Epithelial cell of proximal tubule (primary cell): ENCODE measurements around the gene SARM1. TPM values are rescaled to one million over a fixed set of nuclear protein-coding genes. Genes with fewer than 3 reads are reported as not detected.

Experiments
- DNase-seq: peaks from one replicate; pipeline ENCODE4 v3.0.0-alpha.2; 2011; ENCODE audit warnings: low read depth
- H3K4me3 ChIP-seq: 2 replicates; pipeline ENCODE4 v1.5.1; 2011; ENCODE audit warnings: low read depth, mild to moderate bottlenecking, low read length
- CTCF ChIP-seq: conservative IDR thresholded peaks from 2 replicates; pipeline ENCODE4 v1.5.1; 2012; ENCODE audit warnings: low read depth, mild to moderate bottlenecking, low read length
- total RNA-seq: library from RNA; depleted of rRNA; stranded (reverse); fragments of >200 nt; gene quantifications from 2 replicates; pipeline ENCODE4 v1.2.3, GENCODE V29; 2015

The SARM1 gene
- total RNA-seq, 1 donor from 2014 or later: 0.81 TPM

- no peak for TF ChIP-seq CTCF
- no peak overlapping the region for H3K4me3 ChIP-seq
- DNase-seq: no peak
These were observed 7.5 kb upstream of the SARM1 start for GRCh38 chr17:28363776-28364650.

DNA sequence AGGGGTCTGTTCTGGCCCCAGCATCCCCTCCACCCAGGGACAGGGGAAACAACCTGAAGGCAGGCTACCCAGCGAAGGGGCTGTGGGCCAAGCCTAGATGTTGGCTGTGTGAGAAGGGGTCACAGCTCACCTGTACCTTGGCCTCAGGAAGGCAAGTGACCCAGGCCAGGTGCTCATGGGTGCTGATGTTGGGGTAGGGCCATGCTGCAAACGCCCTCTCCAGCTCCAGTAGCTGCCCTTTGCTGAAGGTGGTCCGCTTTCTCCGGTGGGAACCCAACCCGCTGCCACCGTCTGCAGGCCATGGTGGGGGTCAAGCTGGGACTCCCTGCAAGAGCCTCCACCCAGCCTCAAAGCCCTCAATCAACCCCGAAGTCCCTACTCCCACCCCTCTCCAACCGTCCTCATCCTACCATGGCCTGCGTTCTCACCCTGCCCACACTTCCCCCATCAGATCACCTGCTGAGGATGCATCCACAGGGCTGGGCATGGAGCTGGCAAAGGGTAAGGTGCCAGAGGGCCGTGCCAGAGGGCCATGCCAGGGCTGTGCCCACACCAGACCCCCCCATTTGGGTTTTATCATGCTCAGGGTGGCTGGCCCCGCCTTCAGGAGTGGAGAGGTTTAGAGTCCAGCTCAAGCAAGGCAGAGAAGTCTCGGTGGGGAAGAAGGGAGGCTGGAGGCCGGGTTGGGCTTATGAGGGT, 6.7 kb upstream of the SARM1 start, which contains the start of gene SEBOX:
Gene SEBOX, minus strand, starts transcription at position 535 of the 699 bp plus-strand sequence. Its CDS starts 48 bp downstream, at position 487.
- TF ChIP-seq CTCF: no peak
- H3K4me3 ChIP-seq: no peak within 1 kb of the TSS
- DNase-seq: no peak

DNA sequence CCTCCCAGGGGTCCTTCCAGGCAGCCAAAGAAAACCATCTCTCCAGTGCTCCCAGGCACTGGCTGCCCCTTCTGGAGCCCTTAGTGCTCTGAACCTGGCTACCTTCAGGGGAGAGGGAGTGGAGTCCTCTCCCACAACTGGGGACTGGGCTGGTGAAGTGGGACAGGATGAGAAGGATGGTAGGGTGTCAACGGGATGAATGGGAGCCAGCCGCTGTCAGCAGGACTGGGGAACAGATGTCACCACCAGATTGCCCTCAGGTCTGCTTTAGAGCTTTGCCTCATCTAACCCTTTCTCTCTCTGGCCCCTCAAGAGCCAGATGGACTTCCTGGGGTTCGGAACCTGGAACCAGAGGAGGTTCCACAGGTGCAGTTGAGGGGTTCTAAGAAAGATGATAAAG, 6.0 kb upstream of the SARM1 start:
- no peak for DNase-seq
- TF ChIP-seq CTCF: no peak
- H3K4me3 ChIP-seq: no peak overlapping the region

DNA sequence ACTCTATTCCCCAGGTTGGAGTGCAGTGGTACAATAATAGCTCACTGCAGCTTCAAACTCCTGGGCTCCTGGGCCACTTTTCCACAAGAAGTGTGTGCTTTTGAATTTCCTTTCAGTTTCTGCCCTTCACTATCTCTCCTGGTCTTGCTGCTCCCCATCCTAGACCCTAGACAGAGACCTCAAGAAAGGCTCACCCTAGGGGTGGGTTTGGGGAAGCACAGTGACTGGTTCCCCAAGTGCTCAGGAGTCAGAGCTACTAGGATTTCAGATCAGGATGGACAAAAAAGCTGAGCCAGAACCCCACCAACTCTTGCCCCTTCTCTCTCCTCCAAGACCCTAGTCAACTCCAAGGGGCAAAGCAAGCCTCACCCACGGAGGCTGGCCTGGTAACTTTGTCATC, 4.9 kb upstream of the SARM1 start:
- TF ChIP-seq CTCF: peak; percentile 16
- H3K4me3 ChIP-seq: no peak overlapping the region

GRCh38 chr17:28367641-28368305, 3.7 kb upstream of the SARM1 start:
- no peak for TF ChIP-seq CTCF
- DNase-seq: no peak
- no peak overlapping the region for H3K4me3 ChIP-seq

More for the DNA sequence above, 4.9 kb upstream of the SARM1 start:
- no peak for DNase-seq

- H3K4me3 ChIP-seq: no peak overlapping the region
- DNase-seq: no peak
- no peak for TF ChIP-seq CTCF
These were observed 3.1 kb upstream of the SARM1 start for GRCh38 chr17:28368306-28368831.
